Ishikawa (cell line): Measurements from ENCODE around the gene MEIS1.

Experiments used
- CREB1 ChIP-seq: IDR thresholded peaks from 2 replicates; pipeline ENCODE4 v1.6.1; 2012; ENCODE audit warnings: low read depth
- EGR1 ChIP-seq: IDR thresholded peaks from 2 replicates; pipeline ENCODE4 v1.6.1; 2012
- TF ChIP-seq, protein P1 (sequence below): IDR thresholded peaks from 2 replicates; pipeline ENCODE4 v1.6.1; 2012
- TF ChIP-seq, protein P2 (sequence below): IDR thresholded peaks from 2 replicates; pipeline ENCODE4 v1.6.1; 2012; ENCODE audit warnings: low read depth, mild to moderate bottlenecking

DNA sequence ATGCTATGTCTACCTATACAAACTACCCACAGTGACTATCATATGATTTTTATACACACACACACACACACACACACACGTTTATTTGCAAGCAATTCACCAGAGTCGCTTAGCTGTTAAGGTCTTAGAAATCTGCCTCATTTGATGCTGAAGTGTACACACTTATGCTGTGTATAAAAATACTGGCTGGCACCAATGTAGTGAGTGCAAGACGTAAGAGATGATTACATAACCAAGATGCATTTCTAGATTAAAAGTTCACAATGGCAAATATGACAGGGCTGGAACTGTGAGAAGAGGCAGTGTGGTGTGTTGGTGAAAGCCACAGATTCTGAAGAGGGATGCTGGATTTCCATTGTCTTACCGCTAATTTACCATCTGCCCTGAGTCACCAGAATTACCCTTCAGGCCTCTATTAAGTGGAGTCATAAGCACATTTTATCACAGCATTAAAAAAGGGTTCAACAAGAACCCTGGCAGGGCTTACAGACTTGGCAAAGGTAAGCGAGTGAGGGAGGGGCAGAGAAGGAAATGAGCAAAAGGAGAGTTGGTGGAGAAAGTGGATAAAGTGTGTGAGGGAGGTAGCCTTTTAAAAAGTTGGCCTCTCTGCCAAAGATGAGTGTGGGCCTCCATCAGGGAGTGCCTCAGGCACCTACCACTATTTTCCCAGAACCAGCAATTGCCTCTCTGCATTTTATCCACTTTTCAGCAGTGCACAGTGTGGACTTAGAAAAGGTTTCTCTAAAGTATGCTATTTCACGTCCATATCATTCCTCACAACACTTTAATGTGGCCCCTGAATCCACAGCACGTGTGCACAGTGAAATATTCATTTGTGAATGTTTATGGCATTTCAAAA is 21.5 kb downstream of the MEIS1 start:
- TF ChIP-seq, protein P1, sequence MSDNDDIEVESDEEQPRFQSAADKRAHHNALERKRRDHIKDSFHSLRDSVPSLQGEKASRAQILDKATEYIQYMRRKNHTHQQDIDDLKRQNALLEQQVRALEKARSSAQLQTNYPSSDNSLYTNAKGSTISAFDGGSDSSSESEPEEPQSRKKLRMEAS, result no peak
- TF ChIP-seq, protein P2, sequence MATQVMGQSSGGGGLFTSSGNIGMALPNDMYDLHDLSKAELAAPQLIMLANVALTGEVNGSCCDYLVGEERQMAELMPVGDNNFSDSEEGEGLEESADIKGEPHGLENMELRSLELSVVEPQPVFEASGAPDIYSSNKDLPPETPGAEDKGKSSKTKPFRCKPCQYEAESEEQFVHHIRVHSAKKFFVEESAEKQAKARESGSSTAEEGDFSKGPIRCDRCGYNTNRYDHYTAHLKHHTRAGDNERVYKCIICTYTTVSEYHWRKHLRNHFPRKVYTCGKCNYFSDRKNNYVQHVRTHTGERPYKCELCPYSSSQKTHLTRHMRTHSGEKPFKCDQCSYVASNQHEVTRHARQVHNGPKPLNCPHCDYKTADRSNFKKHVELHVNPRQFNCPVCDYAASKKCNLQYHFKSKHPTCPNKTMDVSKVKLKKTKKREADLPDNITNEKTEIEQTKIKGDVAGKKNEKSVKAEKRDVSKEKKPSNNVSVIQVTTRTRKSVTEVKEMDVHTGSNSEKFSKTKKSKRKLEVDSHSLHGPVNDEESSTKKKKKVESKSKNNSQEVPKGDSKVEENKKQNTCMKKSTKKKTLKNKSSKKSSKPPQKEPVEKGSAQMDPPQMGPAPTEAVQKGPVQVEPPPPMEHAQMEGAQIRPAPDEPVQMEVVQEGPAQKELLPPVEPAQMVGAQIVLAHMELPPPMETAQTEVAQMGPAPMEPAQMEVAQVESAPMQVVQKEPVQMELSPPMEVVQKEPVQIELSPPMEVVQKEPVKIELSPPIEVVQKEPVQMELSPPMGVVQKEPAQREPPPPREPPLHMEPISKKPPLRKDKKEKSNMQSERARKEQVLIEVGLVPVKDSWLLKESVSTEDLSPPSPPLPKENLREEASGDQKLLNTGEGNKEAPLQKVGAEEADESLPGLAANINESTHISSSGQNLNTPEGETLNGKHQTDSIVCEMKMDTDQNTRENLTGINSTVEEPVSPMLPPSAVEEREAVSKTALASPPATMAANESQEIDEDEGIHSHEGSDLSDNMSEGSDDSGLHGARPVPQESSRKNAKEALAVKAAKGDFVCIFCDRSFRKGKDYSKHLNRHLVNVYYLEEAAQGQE, result no peak
- TF ChIP-seq EGR1 (no peak), CREB1 (no peak)
